Measurements from ENCODE around the gene APOOL. TPM values are rescaled to one million over a fixed set of nuclear protein-coding genes. Genes with fewer than 3 reads are reported as not detected.
A peak's percentile ranks its signal among the peaks of the same experiment; 100 is the strongest.
"Not testable (repeated sequence)": the region's sequence is repeated elsewhere in the genome, so short reads cannot be mapped to it uniquely, and the experiment has no call there.

The APOOL gene
- 10 to 100 TPM; 32.4 to 43.0 (median 34.2) TPM for total RNA-seq
- 8.1 TPM for polyA plus RNA-seq
- long read RNA-seq, donor 1, partial matches to known transcripts, result 1 of 12 reads
- long read RNA-seq, donor 1, other reads (novel, unspliced or antisense), result 11 of 12 reads
- long read RNA-seq, donor 2, partial matches to known transcripts, result 1 of 1 reads
- long read RNA-seq, donor 2, other reads (novel, unspliced or antisense), result 0 of 1 reads
- long read RNA-seq, donor 3, partial matches to known transcripts, result 1 of 21 reads
- long read RNA-seq, donor 3, other reads (novel, unspliced or antisense), result 19 of 21 reads
- long read RNA-seq, donor 4, partial matches to known transcripts, result 0 of 1 reads
- long read RNA-seq, donor 4, other reads (novel, unspliced or antisense), result 0 of 1 reads

- Histone ChIP-seq H3K9me3 (ENCODE audit: control insufficient read depth, low read length) (no peaks in the 10 kb centered on the region), H3K27me3 (ENCODE audit: control insufficient read depth, insufficient read depth) (no peaks in the 10 kb centered on the region), H3K4me1 (ENCODE audit: control insufficient read depth, insufficient read depth, low read length) (no peaks in the 10 kb centered on the region), H3K4me3 (ENCODE audit: low read length) (peak within 1 kb of the TSS; percentile 96), H3K27ac (ENCODE audit: low read length) (peak within 1 kb of the TSS; percentile 71)
- WGBS, result under 1% methylated on average over 24 of the region's 24 CpGs
- peak; percentile 87 to 94 (median 93) for DNase-seq
- ATAC-seq, result peak; percentile 99 to 100
- intact Hi-C loops (cut with DNase I), result no loop called here
Observed at GRCh38 chrX:85003655-85004244, at the start of gene APOOL. TSS of gene APOOL (plus strand) at chrX:85003877. CDS start at chrX:85003913, 36 bp downstream.

GRCh38 chrX:84956304-84956703, 47.4 kb upstream of the APOOL start:
- no peak for ATAC-seq
- WGBS, result 46% methylated on average over 1 of the region's 1 CpG
- Histone ChIP-seq H3K4me1 (ENCODE audit: control insufficient read depth, insufficient read depth, low read length) (no peaks in the 10 kb centered on the region), H3K27me3 (ENCODE audit: control insufficient read depth, insufficient read depth) (no peaks in the 10 kb centered on the region), H3K4me3 (ENCODE audit: low read length) (no peak overlapping the region), H3K9me3 (ENCODE audit: control insufficient read depth, low read length) (no peaks in the 10 kb centered on the region), H3K27ac (ENCODE audit: low read length) (no peak overlapping the region)
- intact Hi-C loops (cut with DNase I), result no loop called here
- no peak for DNase-seq

- Histone ChIP-seq H3K27me3 (ENCODE audit: control insufficient read depth, insufficient read depth) (no peaks in the 10 kb centered on the region), H3K4me3 (ENCODE audit: low read length) (no peak overlapping the region), H3K4me1 (ENCODE audit: control insufficient read depth, insufficient read depth, low read length) (no peaks in the 10 kb centered on the region), H3K27ac (ENCODE audit: low read length) (no peak overlapping the region), H3K9me3 (ENCODE audit: control insufficient read depth, low read length) (no peaks in the 10 kb centered on the region)
- WGBS, result 88% methylated on average over 19 of the region's 19 CpGs
- peak in 1 of 3 donors; percentile 28 for DNase-seq
- ATAC-seq, result no peak
- intact Hi-C loops (cut with DNase I), result loop anchor here in 1 of 4 donors (10.0 kb wide), 1 partner anchor 50 kb away; no protein-coding TSS in a partner anchor
Observed at GRCh38 chrX:84974803-84975202, 28.9 kb upstream of the APOOL start.

GRCh38 chrX:84991739-84992138, 11.9 kb upstream of the APOOL start:
- H3K9me3 ChIP-seq (ENCODE audit: control insufficient read depth, low read length); H3K4me3 ChIP-seq (ENCODE audit: low read length); intact Hi-C loops (cut with DNase I); H3K4me1 ChIP-seq (ENCODE audit: control insufficient read depth, insufficient read depth, low read length); ATAC-seq; H3K27ac ChIP-seq (ENCODE audit: low read length); H3K27me3 ChIP-seq (ENCODE audit: control insufficient read depth, insufficient read depth); DNase-seq: not testable (repeated sequence)
- WGBS, result 92% methylated on average over 5 of the region's 5 CpGs

GRCh38 chrX:84993150-84993549, 10.5 kb upstream of the APOOL start:
- intact Hi-C loops (cut with DNase I), result no loop called here
- H3K27me3 ChIP-seq (ENCODE audit: control insufficient read depth, insufficient read depth), result no peaks in the 10 kb centered on the region
- no peaks in the 10 kb centered on the region for H3K9me3 ChIP-seq (ENCODE audit: control insufficient read depth, low read length)
- no peak overlapping the region for H3K27ac ChIP-seq (ENCODE audit: low read length)
- H3K4me1 ChIP-seq (ENCODE audit: control insufficient read depth, insufficient read depth, low read length), result no peaks in the 10 kb centered on the region
- ATAC-seq (no peak), DNase-seq (no peak)
- WGBS, result 97% methylated on average over 1 of the region's 1 CpG
- no peak overlapping the region for H3K4me3 ChIP-seq (ENCODE audit: low read length)

GRCh38 chrX:85001344-85001743, 2.3 kb upstream of the APOOL start:
- no peak for ATAC-seq
- Histone ChIP-seq H3K4me3 (ENCODE audit: low read length) (no peak overlapping the region), H3K27ac (ENCODE audit: low read length) (no peak overlapping the region), H3K4me1 (ENCODE audit: control insufficient read depth, insufficient read depth, low read length) (no peaks in the 10 kb centered on the region), H3K9me3 (ENCODE audit: control insufficient read depth, low read length) (no peaks in the 10 kb centered on the region), H3K27me3 (ENCODE audit: control insufficient read depth, insufficient read depth) (no peaks in the 10 kb centered on the region)
- intact Hi-C loops (cut with DNase I), result no loop called here
- no peak for DNase-seq
- WGBS, result 100% methylated on average over 1 of the region's 1 CpG

- no peaks in the 10 kb centered on the region for H3K9me3 ChIP-seq (ENCODE audit: control insufficient read depth, low read length)
- no peaks in the 10 kb centered on the region for H3K27me3 ChIP-seq (ENCODE audit: control insufficient read depth, insufficient read depth)
- peak overlapping the region; percentile 96 for H3K4me3 ChIP-seq (ENCODE audit: low read length)
- 11% methylated on average over 11 of the region's 11 CpGs for WGBS
- intact Hi-C loops (cut with DNase I), result no loop called here
- H3K4me1 ChIP-seq (ENCODE audit: control insufficient read depth, insufficient read depth, low read length), result no peaks in the 10 kb centered on the region
- DNase-seq (peak in 1 of 3 donors; percentile 23), ATAC-seq (peak in 1 of 2 donors; percentile 25)
- H3K27ac ChIP-seq (ENCODE audit: low read length), result peak overlapping the region; percentile 71
Observed at GRCh38 chrX:85004255-85004654, 578 bp downstream of the APOOL start.

GRCh38 chrX:85012098-85012497, 8.4 kb downstream of the APOOL start:
- no peak for ATAC-seq
- no peaks in the 10 kb centered on the region for H3K27me3 ChIP-seq (ENCODE audit: control insufficient read depth, insufficient read depth)
- WGBS, result 97% methylated on average over 2 of the region's 2 CpGs

GRCh38 chrX:85015351-85015750, 11.7 kb downstream of the APOOL start:
- H3K4me1 ChIP-seq (ENCODE audit: control insufficient read depth, insufficient read depth, low read length); H3K27ac ChIP-seq (ENCODE audit: low read length); H3K27me3 ChIP-seq (ENCODE audit: control insufficient read depth, insufficient read depth); H3K9me3 ChIP-seq (ENCODE audit: control insufficient read depth, low read length); DNase-seq; ATAC-seq; H3K4me3 ChIP-seq (ENCODE audit: low read length); intact Hi-C loops (cut with DNase I): not testable (repeated sequence)
- 99% methylated on average over 8 of the region's 8 CpGs for WGBS

More at GRCh38 chrX:85012098-85012497, 8.4 kb downstream of the APOOL start:
- intact Hi-C loops (cut with DNase I), result no loop called here
- no peak overlapping the region for H3K4me3 ChIP-seq (ENCODE audit: low read length)
- no peaks in the 10 kb centered on the region for H3K4me1 ChIP-seq (ENCODE audit: control insufficient read depth, insufficient read depth, low read length)
- no peak overlapping the region for H3K27ac ChIP-seq (ENCODE audit: low read length)
- no peaks in the 10 kb centered on the region for H3K9me3 ChIP-seq (ENCODE audit: control insufficient read depth, low read length)
- DNase-seq, result no peak

- Histone ChIP-seq H3K27ac (ENCODE audit: low read length) (no peak overlapping the region), H3K4me1 (ENCODE audit: control insufficient read depth, insufficient read depth, low read length) (no peaks in the 10 kb centered on the region), H3K4me3 (ENCODE audit: low read length) (no peak overlapping the region), H3K27me3 (ENCODE audit: control insufficient read depth, insufficient read depth) (no peaks in the 10 kb centered on the region), H3K9me3 (ENCODE audit: control insufficient read depth, low read length) (no peaks in the 10 kb centered on the region)
- 98% methylated on average over 2 of the region's 2 CpGs for WGBS
- ATAC-seq (no peak), DNase-seq (no peak)
- intact Hi-C loops (cut with DNase I), result no loop called here
Observed at GRCh38 chrX:85017721-85018120, 14.0 kb downstream of the APOOL start.

GRCh38 chrX:85018471-85018870, 14.8 kb downstream of the APOOL start:
- no peak overlapping the region for H3K27ac ChIP-seq (ENCODE audit: low read length)
- ATAC-seq, result no peak
- H3K4me3 ChIP-seq (ENCODE audit: low read length), result no peak overlapping the region
- no peaks in the 10 kb centered on the region for H3K27me3 ChIP-seq (ENCODE audit: control insufficient read depth, insufficient read depth)
- H3K4me1 ChIP-seq (ENCODE audit: control insufficient read depth, insufficient read depth, low read length), result no peaks in the 10 kb centered on the region
- no peak for DNase-seq
- 100% methylated on average over 1 of the region's 1 CpG for WGBS
- intact Hi-C loops (cut with DNase I), result no loop called here
- no peaks in the 10 kb centered on the region for H3K9me3 ChIP-seq (ENCODE audit: control insufficient read depth, low read length)
